HuH-7 (cell line): ENCODE measurements around the gene NUDT14.

Experiments
- DNase-seq: peaks from one replicate; pipeline ENCODE4 v3.0.0; 2011; ENCODE audit warnings: low spot score

The NUDT14 gene

DNA sequence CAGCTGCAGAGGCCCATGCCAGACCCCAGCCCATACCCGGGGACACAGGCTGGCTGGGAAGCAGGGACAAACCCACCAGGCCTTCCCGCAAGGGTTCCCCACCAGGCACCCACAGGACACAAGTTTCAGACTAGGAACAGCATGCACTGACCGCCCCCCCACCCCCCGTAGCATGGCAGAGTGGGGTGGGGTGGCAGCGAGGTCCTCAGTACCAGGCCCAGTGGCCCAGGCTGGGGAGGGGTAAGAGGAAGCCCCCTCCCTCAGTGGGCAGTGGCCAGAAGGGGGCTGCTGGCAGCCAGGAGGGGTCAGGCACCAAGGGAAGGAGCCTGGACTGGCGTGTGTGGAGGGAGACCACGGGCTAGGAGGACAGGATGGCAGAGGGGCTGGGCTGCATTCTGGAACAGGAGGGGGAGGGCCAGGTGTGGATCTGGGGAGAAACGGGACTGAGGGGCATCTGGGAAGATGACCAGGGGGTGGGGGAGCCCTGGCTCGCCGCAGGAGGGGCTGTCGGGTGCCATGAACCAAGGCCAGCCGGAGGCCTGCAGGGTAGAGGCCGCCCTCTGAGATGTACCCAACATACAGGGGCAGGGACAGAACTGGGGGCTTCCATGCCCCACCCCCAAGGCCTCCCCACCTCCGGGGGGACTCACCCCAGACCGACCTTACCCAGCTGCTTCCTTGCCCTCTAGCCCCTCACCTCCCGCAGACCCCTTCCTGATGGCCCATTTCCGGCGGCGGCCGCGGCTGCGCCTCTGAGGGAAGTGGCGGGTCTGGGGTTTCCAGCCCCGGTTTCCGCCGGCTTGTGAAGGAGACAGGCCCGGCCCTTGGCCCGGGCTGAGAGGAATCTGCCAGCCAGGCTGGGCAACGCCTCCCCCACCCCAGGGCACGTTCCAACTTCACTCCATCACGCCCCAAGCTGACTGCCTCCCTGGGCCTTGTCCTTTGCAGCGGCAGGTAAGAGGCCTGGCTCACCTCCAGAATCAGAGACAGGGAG, 6.9 kb downstream of the NUDT14 start:
- no peak for DNase-seq

DNA sequence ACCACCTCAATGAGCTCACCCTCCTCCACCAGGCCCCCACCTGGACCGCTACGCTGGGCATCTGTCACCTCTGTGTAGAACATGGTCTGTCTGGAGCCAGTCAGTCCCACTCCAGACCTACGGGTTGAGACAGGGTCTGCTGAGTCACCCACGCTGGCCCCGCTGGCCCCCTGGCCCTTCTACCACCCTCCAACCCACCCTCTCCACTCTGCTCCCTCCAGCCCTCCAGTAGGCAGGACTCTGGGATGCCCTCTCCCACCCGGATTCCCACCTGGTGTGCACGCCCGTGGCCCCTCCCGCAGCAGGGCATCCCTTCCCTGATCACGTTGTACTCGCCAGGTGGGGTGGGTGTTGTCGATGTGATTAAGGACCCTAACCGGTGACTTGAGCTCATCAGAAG, 8.0 kb downstream of the NUDT14 start:
- no peak for DNase-seq

DNA sequence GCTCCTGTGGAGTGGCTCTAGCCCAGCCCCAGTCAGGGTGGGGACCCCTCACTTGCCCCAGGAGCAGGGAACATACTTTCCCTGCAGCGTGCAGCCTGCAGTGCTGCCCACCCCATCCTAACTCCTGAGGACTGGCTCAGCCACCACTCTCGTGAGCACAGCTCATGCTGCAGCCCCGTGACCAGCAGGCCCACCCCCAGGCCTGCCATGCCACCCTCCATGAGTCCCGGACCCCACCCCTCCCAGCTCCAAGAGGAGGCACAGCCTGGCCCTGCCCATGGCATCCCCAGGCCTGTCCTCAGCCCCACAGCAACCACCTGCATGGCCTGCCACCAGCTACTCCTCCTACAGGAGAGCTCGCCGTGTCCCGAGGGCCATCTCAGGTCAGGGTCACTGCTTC, 8.6 kb downstream of the NUDT14 start:
- DNase-seq: no peak

DNA sequence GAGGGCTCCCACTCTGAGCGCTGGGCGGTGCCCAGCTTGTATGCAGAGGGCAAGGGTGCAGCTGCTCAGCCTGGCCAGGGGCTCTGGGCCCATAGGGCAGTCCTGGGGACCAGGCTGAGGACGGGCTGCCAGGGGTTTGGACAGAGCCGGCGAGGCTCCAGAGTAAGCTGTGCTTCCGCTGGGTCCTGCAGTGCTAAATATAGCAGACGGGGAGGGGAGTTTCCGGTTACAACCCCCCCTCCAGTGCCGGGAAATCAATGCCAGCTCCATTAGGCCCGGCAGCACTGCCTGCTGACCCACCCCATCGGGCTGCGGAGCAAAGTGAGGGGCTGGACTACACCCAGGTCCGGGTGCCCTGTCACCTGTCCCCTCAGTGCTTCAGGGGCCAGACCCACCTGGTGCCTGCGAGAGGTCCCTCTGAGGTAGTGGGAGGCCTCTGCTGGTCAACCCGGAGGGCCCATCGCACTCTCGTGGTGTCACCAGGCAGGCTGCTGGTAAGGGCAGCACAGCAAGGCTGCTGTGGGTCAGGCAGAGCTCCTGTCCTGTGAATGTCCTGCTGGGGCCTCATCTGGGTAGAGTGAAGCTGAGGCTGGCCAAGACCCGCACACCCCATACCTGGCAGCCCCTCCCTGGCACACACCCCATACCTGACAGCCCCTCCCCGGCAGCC, 10.0 kb downstream of the NUDT14 start:
- DNase-seq: no peak

DNA sequence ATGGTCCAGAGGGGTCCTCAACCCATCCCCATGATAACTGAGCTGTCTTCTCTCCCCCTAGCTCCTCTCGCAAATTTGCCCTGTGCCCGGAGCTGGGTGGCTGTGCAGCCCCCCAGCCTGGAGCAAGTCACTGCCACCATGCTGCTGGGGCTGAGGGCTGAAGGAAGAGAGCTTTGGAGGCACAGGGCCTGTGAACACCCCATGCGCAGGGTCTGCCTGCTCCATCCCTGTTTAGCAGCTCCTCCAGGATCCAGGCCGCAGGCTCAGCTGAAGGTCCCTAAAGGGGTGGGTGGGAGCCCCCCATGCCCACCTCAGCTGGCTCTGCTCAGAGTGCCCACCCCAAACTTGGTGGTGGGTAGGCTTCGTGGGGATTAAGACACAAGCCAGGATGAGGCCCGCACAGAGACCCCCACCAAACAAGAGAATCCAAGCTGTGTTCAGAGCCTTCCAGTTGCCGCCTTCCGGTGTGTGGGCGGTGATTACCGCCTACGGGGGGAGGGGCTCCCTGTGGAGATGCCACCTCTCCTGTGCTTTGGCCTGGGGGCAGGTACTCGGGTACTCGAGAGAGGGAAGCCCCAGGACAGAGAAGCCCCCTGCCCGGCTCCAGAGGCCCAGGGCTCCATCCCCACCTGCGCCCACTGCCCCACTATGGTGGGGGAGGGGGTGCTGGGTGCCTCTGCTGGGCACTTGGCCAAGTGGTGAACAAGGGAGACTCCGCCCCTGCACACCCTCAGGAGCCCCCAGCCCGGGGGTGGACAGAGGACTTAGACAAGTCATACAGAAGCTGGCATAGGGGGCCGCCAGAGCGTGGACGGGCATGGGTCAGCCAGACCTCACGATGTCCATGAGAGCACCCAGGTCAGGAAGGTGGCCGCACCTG, 11.1 kb downstream of the NUDT14 start:
- DNase-seq: no peak

- DNase-seq: peak; percentile 78
Measured at GRCh38 chr14:105168979-105169507, 12.1 kb downstream of the NUDT14 start.

DNA sequence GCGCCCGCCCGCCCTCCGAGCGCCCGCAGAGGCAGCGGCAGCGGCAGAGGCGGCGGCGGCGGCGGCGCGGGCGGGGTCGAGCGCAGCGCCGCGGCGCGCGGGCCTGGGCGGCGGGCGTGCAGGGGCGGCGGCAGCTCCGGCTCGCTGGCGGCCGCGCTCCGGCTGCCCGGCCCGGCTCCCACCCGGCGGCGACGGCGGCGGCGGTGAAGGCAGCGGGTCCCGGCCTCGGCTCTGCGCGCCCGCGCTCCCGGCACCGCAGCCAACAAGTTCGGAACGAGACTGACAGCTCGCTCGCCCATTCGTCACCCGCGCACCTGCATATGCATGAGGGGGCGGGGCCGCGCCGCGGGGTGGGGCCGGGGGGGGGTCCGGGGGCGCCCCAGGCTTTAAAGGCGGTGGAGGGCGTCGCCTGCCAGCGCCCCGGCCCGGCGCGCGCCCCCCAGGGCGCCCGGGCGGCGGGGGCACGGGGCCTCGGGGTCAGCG, 12.6 kb downstream of the NUDT14 start, which contains the start of gene JAG2:
Gene JAG2 (minus strand): TSS at position 281 of the 483 bp plus-strand sequence. CDS start 356 bp downstream, outside the sequence.
- DNase-seq: peak; percentile 78

DNA sequence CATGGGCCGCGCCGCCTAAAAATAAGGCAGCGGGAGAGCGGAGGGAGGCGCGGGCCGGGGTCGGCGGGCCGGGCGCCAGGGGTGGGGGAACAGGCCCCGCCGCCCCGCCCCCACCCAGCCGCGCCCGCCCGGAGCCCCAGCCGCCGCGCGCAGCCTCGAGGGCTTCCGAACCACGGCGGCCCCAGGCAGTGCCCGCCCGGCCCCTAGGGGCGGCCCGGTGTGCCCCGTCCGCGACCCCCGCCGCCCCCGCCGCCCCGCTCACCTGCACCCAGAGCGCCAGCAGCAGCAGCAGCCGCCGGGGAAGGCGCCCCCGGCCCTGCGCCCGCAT, 13.1 kb downstream of the NUDT14 start:
- DNase-seq: no peak

- DNase-seq: peak; percentile 61
Measured at GRCh38 chr14:105167303-105168092, 13.6 kb downstream of the NUDT14 start.

- no peak for DNase-seq
Measured at GRCh38 chr14:105166571-105167302, 14.4 kb downstream of the NUDT14 start.

DNA sequence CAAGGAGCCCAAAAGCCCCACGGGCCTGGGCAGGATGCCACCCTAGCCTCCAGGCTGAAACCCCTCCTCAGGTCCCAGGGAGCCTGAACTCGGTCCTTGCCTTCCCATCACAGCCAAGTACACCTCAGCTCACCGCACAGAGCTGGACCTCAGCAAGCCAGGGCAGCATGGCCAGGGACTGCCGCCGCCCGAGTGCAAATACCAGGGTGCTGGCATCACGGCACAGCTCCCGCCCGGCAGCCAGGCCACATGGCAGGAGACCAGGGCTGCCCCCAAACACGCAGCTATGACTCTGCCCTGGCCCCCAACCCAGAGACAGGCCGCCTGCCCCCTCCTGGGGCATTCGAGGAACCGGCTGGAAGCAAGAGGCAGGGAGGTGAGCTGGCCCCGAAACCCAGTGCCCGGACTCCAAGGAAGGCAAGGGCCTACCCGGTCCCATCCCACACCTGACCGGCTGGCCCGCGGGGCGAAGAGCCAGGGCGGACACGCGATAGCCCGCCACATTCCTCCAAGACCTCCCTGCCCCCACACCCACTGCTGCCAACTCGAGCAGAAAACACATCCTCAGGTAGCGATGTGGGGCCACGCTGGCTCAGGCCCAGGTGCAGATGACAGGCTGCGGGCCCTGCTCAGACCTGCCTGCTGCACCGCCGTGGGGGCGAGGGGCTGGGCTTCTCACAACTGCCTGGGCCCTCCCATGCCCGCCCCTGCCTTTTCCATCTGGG, 15.2 kb downstream of the NUDT14 start:
- DNase-seq: no peak

- DNase-seq: no peak
Measured at GRCh38 chr14:105165134-105165704, 15.9 kb downstream of the NUDT14 start.

DNA sequence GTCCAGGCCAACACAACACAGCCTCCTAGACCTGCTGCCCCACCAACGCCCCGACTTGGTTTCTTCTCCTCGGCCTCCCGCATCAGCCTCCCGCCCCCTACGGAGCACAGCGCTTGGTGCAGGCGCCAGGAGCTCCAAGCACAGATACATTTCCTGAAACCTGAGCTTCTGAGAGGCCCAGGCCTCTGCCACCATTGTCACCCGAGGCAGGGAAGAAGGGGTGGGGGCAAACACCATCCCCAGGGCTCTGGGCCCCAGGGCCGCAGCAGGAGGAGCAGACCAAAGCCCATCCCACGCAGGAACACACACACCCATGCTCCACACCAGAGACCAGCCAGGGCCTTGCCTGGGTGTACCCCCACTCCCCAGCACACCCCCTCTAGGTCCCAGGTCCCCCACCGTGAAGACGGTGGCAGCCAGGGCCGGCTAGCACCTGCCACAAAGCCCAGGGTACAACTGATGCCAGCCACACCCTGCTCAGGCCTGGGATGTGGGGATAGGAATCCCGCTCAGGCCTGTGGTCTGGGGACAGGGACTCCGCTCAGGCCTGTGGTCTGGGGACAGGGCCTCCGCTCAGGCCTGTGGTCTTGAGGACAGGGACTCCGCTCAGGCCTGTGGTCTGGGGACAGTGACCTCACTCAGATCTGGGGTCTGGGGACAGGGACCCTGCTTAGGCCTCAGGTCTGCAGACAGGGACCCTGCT, 17.9 kb downstream of the NUDT14 start:
- no peak for DNase-seq

- DNase-seq: no peak
Measured at GRCh38 chr14:105162669-105162979, 18.5 kb downstream of the NUDT14 start.

DNA sequence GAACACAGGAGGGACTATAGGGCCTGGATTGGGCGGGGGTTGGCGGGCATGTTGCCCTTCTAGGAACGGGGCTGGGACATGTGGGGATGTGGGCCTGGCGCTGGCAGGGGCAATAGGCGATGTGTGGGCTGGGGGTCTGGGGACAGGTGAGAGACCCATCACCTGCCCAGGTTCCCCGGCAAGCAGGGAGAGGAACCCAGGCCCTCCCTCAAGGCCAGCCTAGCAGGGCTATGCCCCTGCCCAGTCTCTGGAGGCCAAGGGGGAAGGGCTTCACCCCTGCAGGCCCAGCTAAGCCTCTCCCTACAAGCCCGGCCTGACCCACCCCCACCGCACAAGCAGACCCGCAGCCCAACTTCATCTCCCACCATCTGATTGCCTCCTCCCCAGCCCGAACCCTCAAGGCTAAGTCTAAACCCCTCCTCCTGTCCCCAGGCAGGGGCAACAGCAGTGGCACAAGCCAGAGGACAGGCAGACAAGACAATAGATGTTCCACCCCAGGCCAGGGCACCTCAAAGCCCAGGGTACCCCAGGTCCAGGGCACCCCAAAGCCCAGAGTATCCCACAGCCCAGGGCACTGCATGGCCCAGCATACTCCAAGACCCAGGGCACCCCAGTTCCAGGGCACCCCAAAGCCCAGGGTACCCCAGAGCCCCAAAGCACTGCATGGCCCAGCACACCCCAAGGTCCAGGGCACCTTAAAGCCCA, 19.0 kb downstream of the NUDT14 start:
- peak; percentile 44 for DNase-seq

GRCh38 chr14:105161309-105161708, 19.8 kb downstream of the NUDT14 start:
- no peak for DNase-seq

DNA sequence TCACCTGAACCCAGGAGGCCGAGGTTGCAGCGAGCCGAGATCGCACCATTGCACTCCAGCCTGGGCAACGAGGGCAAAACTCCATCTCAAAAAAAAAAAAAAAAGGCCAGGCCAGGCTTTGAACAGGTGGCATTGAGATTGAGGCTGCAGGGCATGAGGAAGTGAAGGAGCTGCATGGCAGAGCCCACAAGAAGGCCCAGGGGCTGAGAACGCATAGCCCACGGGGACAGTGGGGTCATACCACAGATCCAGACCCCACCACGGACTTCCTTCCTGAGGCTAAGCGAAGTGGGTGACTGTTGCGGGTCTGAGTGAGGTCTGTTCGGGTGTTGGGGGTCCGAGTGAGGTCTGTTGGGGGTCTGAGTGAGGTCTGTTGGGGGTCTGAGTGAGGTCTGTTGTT, 20.3 kb downstream of the NUDT14 start:
- DNase-seq: no peak

DNA sequence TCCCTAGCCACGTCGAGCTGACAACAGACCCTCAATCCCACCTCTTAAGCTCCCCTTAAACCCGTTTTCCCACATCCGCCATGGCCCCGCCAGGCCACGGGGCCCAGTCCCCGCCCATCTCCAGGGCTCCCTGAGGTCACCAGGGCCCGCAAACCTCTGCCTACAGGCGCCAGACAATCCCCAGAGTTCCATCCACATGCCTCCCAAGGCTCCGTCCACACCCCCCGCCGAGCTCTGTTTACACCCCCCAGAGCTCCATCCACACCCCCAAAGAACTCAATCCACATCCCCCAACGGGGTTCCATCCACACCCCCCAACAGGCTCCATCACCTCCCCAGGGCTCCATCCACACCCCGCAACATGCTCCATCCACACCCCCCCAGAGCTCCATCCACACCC, 21.8 kb downstream of the NUDT14 start:
- DNase-seq: no peak
